ENCODE results near the gene CISH. TPM values are rescaled to one million over a fixed set of nuclear protein-coding genes. Genes with fewer than 3 reads are reported as not detected.

Gene CISH
- total RNA-seq, 1 donor = 1.1 TPM

GRCh38 chr3:50653937-50654595 lies 42.5 kb upstream of the CISH start:
- DNase-seq (ENCODE audit: insufficient read length, low spot score, missing footprints) = no peak
- H3K79me2 ChIP-seq (ENCODE audit: insufficient read depth, low read length) = no peaks in the 10 kb centered on the region
- no peak overlapping the region for H3K4me3 ChIP-seq (ENCODE audit: insufficient read depth, low read length)
- H2AFZ ChIP-seq (ENCODE audit: low read length) = no peak overlapping the region
- no peak overlapping the region for H3K4me2 ChIP-seq (ENCODE audit: insufficient read depth, low read length)
- no peaks in the 10 kb centered on the region for H3K4me1 ChIP-seq (ENCODE audit: insufficient read depth, low read length)
- H3K9me3 ChIP-seq (ENCODE audit: low read depth, low read length) = no peaks in the 10 kb centered on the region
- H4K20me1 ChIP-seq (ENCODE audit: insufficient read depth, low read length) = no peaks in the 10 kb centered on the region
- H3K27ac ChIP-seq (ENCODE audit: low read depth, low read length) = no peak overlapping the region
- no peak for TF ChIP-seq CTCF (IDR thresholded peaks at IDR 0.05; ENCODE audit: extremely low read depth, low read depth, low read length)
- H3K36me3 ChIP-seq (ENCODE audit: insufficient read depth, low read length) = no peaks in the 10 kb centered on the region
- H3K27me3 ChIP-seq (ENCODE audit: insufficient read depth, low read length) = no peaks in the 10 kb centered on the region

GRCh38 chr3:50652709-50653108 lies 41.1 kb upstream of the CISH start:
- H3K27me3 ChIP-seq (ENCODE audit: insufficient read depth, low read length) = no peaks in the 10 kb centered on the region
- no peak overlapping the region for H3K27ac ChIP-seq (ENCODE audit: low read depth, low read length)
- no peak overlapping the region for H2AFZ ChIP-seq (ENCODE audit: low read length)
- peak; percentile 40 for TF ChIP-seq CTCF (IDR thresholded peaks at IDR 0.05; ENCODE audit: extremely low read depth, low read depth, low read length)
- no peak overlapping the region for H3K4me2 ChIP-seq (ENCODE audit: insufficient read depth, low read length)
- H3K4me3 ChIP-seq (ENCODE audit: insufficient read depth, low read length) = no peak overlapping the region
- H3K9me3 ChIP-seq (ENCODE audit: low read depth, low read length) = no peaks in the 10 kb centered on the region
- H4K20me1 ChIP-seq (ENCODE audit: insufficient read depth, low read length) = no peaks in the 10 kb centered on the region
- H3K36me3 ChIP-seq (ENCODE audit: insufficient read depth, low read length) = no peaks in the 10 kb centered on the region
- no peaks in the 10 kb centered on the region for H3K4me1 ChIP-seq (ENCODE audit: insufficient read depth, low read length)
- no peak for DNase-seq (ENCODE audit: insufficient read length, low spot score, missing footprints)
- H3K79me2 ChIP-seq (ENCODE audit: insufficient read depth, low read length) = no peaks in the 10 kb centered on the region

- H3K4me3 ChIP-seq (ENCODE audit: insufficient read depth, low read length) = no peak overlapping the region
- H3K9me3 ChIP-seq (ENCODE audit: low read depth, low read length) = no peaks in the 10 kb centered on the region
- no peaks in the 10 kb centered on the region for H4K20me1 ChIP-seq (ENCODE audit: insufficient read depth, low read length)
- H3K79me2 ChIP-seq (ENCODE audit: insufficient read depth, low read length) = no peaks in the 10 kb centered on the region
- no peaks in the 10 kb centered on the region for H3K4me1 ChIP-seq (ENCODE audit: insufficient read depth, low read length)
- H2AFZ ChIP-seq (ENCODE audit: low read length) = no peak overlapping the region
- TF ChIP-seq CTCF (IDR thresholded peaks at IDR 0.05; ENCODE audit: extremely low read depth, low read depth, low read length) = no peak
- H3K27me3 ChIP-seq (ENCODE audit: insufficient read depth, low read length) = no peaks in the 10 kb centered on the region
- no peak overlapping the region for H3K4me2 ChIP-seq (ENCODE audit: insufficient read depth, low read length)
- H3K27ac ChIP-seq (ENCODE audit: low read depth, low read length) = no peak overlapping the region
- DNase-seq (ENCODE audit: insufficient read length, low spot score, missing footprints) = no peak
- no peaks in the 10 kb centered on the region for H3K36me3 ChIP-seq (ENCODE audit: insufficient read depth, low read length)
These were observed 40.5 kb upstream of the CISH start for GRCh38 chr3:50651920-50652529.

- Histone ChIP-seq H3K9me3 (ENCODE audit: low read depth, low read length) (no peaks in the 10 kb centered on the region), H3K27me3 (ENCODE audit: insufficient read depth, low read length) (no peaks in the 10 kb centered on the region), H3K36me3 (ENCODE audit: insufficient read depth, low read length) (no peaks in the 10 kb centered on the region), H3K4me2 (ENCODE audit: insufficient read depth, low read length) (no peak overlapping the region), H3K79me2 (ENCODE audit: insufficient read depth, low read length) (no peaks in the 10 kb centered on the region), H4K20me1 (ENCODE audit: insufficient read depth, low read length) (no peaks in the 10 kb centered on the region), H3K4me3 (ENCODE audit: insufficient read depth, low read length) (no peak overlapping the region), H2AFZ (ENCODE audit: low read length) (no peak overlapping the region), H3K27ac (ENCODE audit: low read depth, low read length) (no peak overlapping the region), H3K4me1 (ENCODE audit: insufficient read depth, low read length) (no peaks in the 10 kb centered on the region)
- no peak for DNase-seq (ENCODE audit: insufficient read length, low spot score, missing footprints)
- no peak for TF ChIP-seq CTCF (IDR thresholded peaks at IDR 0.05; ENCODE audit: extremely low read depth, low read depth, low read length)
These were observed 39.9 kb upstream of the CISH start for GRCh38 chr3:50651445-50651844.

Data from osteoblast (primary cell).